Anterior cingulate cortex (tissue), 58 donors: Measurements from ENCODE around the gene ZNF488.

Experiments
- DNase-seq, 58 donors: peaks; one replicate each; lab custom pipeline; 2025; lab: John Stamatoyannopoulos, UW

ZNF488 gene

DNA sequence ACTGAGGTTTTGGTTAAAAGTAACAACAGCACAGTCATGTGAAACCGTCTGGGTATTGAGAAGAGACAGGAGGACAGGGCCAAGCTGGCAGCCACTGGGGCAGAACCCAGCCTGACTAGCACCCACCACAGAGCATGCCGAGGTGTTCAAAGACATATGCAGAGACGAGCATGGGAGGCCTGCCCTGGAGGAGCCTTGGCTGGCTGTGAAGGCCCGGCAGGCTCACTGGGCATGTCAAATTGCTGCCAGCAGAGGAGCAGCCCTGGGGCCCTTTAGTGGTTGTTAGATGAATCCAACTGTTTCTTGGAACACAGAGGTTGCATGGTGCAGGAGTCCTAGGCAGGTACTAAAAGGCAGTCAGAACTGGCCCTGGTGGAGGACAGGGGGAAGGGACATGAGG, 66.8 kb downstream of the ZNF488 start:
- no peak for DNase-seq

DNA sequence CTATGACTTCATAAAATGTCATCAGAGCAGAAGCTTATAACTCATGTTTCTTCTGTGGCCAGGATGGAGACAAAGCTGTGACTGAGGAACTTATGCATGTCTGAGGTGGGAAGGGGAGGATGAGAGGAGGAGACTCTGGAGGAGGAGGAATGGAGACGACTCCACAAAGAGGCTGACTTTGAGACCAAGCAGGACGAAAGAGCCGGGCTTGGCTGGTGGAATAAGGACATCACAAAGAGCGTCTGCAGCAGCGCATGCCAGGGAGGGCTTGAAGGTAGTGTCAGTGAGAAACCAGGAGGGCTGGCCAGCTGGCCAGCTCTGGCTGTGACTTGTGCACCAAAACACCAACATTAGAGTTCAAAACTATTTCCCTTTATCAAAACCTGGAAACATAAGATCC, 68.0 kb downstream of the ZNF488 start:
- no peak for DNase-seq
